ENCODE measurements around the gene OR2D2.
"Not testable (repeated sequence)": the region's sequence is repeated elsewhere in the genome, so short reads cannot be mapped to it uniquely, and the experiment has no call there.

OR2D2 gene

DNA sequence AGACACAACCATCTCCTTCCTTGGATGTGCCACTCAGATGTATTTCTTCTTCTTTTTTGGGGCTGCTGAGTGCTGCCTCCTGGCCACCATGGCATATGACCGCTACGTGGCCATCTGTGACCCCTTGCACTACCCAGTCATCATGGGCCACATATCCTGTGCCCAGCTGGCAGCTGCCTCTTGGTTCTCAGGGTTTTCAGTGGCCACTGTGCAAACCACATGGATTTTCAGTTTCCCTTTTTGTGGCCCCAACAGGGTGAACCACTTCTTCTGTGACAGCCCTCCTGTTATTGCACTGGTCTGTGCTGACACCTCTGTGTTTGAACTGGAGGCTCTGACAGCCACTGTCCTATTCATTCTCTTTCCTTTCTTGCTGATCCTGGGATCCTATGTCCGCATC lies 15.4 kb downstream of the OR2D2 start:
- no peak for DNase-seq

DNA sequence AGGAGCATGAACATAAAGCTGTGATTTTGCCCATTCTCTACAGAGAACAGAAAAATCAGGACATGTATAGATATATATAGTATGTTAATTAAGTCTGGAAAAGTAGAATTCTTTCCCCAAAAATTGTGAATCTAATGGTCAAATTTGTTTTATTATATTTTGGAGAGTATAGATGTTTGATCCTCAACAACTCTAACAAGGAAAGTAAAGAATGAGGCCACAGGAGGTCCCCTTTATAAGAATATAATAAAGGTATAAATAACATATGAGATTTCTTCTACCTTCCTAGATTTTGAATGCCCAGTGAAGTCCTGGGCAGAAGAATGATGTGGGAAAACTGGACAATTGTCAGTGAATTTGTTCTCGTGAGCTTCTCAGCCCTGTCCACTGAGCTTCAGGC lies 16.0 kb downstream of the OR2D2 start, which contains the start of gene OR10A4:
Gene OR10A4 (plus strand): TSS at position 301 of the 400 bp plus-strand sequence. CDS start 23 bp downstream, at position 324.
- DNase-seq = no peak

DNA sequence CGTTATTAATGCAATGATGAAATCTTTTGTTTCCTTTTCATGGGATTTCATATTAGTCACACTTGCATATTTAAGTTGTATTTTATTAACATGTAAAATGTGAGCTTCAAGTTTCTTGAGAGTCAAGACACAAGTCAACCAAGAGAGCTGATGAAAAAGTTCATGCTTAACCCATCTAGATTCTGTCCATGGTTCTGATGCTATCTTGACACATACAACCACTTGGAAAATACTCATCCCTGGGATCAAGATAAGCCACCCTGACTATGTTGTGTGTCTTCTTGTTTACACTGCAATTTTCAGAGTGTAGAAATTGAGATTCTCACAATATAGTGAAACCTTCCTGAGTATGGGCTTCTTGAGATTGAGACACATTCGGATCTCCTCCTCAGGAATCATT lies 16.5 kb downstream of the OR2D2 start:
- DNase-seq = no peak

DNA sequence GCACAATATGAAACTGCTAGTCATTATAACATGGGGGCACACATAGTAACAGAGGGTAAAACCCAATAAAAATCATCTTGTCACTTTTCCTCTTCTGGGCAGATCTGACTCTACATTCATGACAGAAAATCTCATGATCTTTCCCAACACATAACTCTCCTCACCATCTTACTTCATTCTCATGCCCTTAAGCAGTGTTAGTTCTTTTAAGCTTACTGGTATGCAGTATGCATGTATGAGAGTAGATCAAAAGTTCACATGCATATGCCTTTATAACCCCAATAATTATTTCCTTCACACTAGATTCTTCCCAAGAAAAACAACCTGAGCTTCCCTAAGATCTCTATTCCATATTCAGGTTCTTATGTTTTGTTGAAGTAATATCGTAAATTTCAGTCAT lies 21.0 kb downstream of the OR2D2 start:
- DNase-seq = no peak

DNA sequence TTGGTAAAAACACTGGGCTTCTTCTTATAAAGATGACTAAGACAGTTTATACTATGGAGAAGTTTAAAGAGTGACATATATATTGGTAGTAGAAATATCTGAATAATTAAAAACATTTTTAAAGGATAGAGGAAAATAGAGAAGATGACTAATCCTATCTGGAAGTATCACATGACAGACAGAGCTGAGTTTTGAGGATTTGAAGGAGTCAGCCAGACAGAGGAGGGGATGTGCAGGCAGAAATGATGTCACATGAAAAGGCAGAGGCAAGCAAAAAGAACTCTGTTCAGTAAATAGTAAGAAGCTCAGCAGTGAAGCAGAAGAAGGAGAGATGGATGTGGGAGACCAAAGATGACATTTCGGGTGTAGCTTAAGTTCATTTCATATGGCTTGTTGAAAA lies 27.9 kb downstream of the OR2D2 start:
- DNase-seq = no peak

DNA sequence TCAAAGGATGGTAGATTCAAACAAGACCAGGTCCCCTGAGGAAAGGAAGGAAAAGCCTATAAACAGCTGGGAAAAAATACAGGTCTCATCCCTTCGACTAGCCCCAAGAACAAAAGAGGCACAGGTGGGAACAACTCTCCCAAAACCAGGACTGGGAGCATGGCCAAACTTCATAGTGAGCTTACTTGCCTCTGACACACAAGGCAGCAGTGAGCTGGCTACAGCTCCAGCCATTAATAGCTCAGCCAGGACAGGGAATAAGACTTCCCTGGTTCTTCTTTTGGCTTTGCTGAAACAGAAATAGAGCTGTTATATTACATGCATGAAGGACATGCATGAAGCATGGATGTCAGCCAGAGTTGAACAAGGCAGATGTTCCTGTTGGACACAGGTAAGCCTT lies 29.3 kb downstream of the OR2D2 start, which contains the start of gene OR10A2:
Gene OR10A2 (plus strand): TSS at position 97 of the 400 bp plus-strand sequence. CDS start 6,698 bp downstream, outside the sequence.
- no peak for DNase-seq

DNA sequence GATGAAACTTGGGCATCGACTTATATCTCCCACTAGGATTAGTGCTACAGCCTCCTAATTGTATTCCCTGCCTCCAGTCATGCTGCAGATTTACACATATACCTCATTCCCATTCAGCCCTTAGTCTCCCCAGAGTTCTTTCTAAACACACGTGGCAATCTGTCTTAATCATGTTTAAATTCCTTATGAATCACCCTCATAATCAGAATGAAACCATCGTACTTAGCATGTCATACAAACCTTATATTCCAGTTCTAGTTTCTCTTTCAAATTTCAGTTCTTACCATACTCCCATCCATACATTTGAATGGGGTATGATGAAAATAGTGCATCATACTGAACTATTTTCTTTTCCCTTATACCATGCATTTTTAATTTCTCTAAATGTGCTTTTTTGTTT lies 35.4 kb downstream of the OR2D2 start:
- peak in 1 of 5 experiments; percentile 52 for DNase-seq

DNA sequence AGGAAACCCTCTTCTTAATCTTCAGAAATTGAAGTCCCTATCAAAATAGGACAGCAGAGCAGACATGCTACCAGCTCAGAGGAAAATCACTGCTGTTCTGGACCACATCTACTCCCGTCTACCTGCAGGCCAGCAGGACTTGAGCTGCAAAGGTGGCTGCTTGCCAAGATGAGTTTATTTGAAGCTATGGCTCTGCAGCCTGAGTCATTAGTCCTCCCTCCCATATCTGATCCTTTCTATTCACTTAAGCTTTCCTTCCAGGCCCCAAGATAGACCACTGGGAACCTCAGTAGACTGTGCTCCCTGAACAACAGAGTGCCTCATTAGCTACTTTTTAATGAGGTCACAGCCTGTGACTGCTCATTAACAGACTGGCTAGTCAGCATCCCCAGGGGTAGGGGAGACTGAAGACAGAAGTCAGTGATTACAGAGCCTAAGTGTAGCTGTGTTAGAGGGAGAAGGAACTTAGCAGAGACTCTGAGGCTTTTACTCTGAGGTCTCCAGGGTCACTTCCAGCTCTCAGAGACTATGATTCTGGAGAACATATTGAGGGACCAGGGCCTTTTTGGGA lies 36.2 kb downstream of the OR2D2 start:
- DNase-seq = no peak

DNA sequence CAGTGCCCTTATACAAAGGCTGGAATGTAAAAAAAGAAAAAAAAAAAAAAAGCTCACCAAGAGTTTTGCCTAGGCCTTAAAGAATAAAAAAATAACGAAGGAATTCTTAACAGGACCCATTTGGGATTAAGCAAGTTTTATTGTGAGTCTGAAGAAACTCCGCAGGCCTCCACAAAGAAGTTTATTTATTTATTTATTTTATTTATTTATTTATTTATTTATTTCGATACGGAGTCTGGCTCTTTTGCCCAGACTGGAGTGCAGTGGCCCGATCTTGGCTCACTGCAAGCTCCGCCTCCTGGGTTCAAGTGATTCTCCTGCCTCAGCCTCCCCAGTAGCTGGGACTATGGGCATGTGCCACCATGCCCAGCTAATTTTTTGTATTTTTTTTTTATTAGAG lies 37.5 kb downstream of the OR2D2 start:
- not testable (repeated sequence) for DNase-seq

DNA sequence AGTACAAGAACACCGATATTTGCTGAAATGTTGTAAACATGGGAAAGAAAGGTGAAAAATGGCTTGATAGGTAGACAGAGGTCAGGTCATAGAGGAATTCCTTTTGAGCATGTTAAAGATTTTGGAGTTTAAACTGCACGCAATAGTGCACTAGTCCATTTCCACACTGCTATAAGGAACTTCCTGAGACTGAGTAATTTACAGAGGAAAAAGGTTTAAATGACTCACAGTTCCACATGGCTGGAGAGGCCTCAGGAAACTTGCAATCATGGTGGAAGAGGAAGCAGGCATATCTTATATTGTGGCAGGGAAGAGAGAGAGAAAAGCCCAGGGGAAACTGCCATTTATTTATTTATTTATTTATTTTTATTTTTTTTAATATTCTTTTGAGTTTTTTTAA lies 41.8 kb downstream of the OR2D2 start:
- DNase-seq = no peak

DNA sequence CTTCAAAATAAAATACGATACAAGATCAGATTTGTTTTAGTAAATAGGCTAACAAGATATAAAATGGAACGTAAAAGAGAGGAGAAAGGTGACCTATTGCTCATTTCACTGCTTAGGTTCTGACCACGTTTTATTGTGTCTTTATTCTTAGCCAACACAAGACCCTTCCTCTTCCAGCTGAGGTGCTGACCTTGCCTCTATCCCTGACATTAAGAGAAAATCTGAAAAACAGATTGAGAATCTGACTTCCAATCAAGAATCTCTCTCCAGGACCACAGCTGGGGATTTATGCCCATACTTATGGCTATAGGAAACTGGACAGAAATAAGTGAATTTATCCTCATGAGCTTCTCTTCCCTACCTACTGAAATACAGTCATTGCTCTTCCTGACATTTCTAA lies 46.9 kb downstream of the OR2D2 start, which contains the start of gene OR10A5:
Gene OR10A5 (plus strand): TSS at position 301 of the 400 bp plus-strand sequence. CDS start 0 bp downstream, at position 301.
- no peak for DNase-seq

DNA sequence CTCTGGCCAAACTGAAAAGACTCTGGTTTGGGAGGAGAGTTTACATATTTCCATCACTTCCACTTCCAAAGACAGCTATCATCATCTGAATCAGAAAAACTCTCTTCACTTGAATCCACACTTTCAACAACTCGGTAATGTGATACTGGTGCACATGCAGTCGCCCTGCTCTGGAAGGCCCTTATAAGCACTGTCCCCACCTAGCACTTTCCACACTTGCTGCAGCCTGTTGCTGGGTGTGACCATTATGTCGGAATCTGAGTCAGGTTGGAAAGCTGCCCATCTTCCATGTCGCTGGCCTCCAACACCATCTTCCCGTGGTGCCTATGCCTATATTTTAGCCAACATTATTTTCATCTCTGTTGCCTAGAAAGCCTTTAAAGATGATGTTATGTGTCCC lies 47.9 kb downstream of the OR2D2 start:
- no peak for DNase-seq

DNA sequence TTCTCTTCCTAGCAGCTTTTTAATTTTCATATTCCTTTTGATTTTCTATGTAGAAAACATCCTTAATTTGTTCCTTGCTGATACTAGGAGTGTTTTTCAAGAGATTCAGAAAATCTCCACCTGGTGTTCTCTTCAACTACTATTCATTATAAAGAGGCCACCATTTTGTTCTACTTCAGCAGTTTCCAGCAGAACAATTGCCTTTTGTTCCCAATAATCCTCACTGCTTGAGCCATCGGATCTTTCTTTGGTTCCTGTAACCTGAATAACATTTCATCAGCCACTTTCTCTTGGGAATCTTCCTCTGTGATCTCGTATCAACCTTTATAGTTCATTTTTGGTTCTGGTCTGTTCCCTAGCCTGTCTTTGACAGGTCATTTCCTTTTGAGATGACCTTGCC lies 48.6 kb downstream of the OR2D2 start:
- no peak for DNase-seq

DNA sequence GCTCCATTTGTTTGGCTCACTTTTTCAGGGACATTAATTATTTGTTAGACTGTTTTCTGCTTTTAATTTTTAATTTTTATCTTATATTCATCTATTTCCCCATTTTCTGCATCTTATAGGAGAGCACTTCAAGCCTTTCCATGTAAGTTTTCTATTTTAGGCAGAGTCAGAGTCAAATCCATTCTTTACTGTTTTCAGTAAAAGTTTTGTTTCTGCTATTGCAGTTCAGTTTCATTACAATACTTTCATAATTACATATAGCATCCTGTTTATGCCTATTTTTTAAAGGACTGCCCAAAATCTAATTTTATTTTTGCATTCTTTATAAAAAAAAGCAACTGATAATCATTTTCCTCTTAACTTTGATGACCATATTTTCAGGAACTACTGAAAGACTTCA lies 50.6 kb downstream of the OR2D2 start:
- DNase-seq = peak in 1 of 5 experiments; percentile 5
